ENCODE results near the gene REM2. TPM values are rescaled to one million over a fixed set of nuclear protein-coding genes. Genes with fewer than 3 reads are reported as not detected.

Gene REM2, protein sequence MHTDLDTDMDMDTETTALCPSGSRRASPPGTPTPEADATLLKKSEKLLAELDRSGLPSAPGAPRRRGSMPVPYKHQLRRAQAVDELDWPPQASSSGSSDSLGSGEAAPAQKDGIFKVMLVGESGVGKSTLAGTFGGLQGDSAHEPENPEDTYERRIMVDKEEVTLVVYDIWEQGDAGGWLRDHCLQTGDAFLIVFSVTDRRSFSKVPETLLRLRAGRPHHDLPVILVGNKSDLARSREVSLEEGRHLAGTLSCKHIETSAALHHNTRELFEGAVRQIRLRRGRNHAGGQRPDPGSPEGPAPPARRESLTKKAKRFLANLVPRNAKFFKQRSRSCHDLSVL
- total RNA-seq, result 1 to 10 TPM in 1 of 2 donors, under 1 TPM in 1; 0.77 to 1.2 TPM
- polyA plus RNA-seq (2013, experiment 1 of 2), result 5.9 TPM
- 5.5 TPM for polyA plus RNA-seq (2013, experiment 2 of 2)
- long read RNA-seq, experiment 1, result 0 reads
- long read RNA-seq, experiment 2, transcript REM2-201 (5 exons, 1,923 nt), result major isoform, 6 of 10 reads
- long read RNA-seq, experiment 2, partial matches to known transcripts, result 1 of 10 reads
- long read RNA-seq, experiment 2, other reads (novel, unspliced or antisense), result 3 of 10 reads
- long read RNA-seq, experiment 3, partial matches to known transcripts, result 0 of 2 reads
- long read RNA-seq, experiment 3, other reads (novel, unspliced or antisense), result 1 of 2 reads
- long read RNA-seq, experiment 4, result 0 reads

DNA sequence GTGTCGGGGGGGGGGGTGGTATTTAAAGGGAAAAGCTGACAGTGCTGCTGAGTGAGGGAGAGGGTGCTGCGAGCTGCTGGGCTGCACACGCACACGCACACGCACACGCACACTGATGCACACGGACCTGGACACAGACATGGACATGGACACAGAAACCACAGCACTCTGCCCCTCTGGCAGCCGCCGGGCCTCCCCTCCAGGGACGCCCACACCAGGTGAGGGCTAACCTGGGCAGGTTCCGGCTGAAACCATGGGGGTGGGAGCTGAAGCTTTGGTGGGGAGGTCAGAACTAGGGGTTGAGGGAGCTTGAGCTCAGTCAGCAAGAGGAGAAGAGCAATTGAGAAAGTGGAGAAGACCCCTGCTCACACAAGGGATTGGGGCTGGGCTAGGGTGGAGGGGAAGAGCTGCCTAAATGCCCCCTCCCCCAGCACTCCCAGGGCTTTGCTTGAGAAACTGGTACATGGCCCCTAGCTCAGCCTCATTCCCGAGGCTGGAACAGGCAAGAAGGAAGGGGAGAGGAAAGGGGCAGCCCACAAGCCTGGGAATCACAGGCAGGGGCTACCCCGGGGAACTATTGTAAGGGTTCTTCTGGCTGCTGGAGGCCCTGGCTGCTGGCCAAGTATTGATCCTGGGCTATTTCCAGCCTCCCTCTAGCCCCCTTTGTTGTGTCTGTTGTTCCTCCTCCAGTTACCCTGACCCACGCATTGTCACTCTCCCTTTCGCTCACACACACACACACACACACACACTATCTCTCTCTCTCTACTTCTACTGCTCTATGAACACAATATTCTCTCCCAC, at the start of gene REM2:
REM2 (plus strand) TSS at position 50 of the 804 bp plus-strand sequence; CDS start at position 116, 66 bp downstream.
- H3K4me3 ChIP-seq (ENCODE audit: low read length), result peak within 1 kb of the TSS; percentile 69
- H3K9me3 ChIP-seq (ENCODE audit: control insufficient read depth, low read length), result no peaks in the 10 kb centered on the region
- peak within 1 kb of the TSS; percentile 47 for H3K9ac ChIP-seq (ENCODE audit: extremely low read depth, low read length, poor library complexity, severe bottlenecking)
- peak within 1 kb of the TSS; percentile 93 for H3K27ac ChIP-seq (ENCODE audit: low read depth, low read length)
- WGBS, 2 experiments (ENCODE audit: insufficient coverage in 1 of 2, insufficient read length in 1 of 2), result 36 to 45% methylated on average over 10 to 14 of the region's 15 CpGs
- peaks cover 22% of the 10 kb centered on the region for H3K4me1 ChIP-seq (ENCODE audit: control insufficient read depth, insufficient read depth, low read length)
- peaks cover 3% of the 10 kb centered on the region for H3K36me3 Mint-ChIP-seq (ENCODE audit: low read depth)
- peaks cover 2% of the 10 kb centered on the region for H3K9me3 Mint-ChIP-seq
- no peak for DNase-seq
- H3K4me3 Mint-ChIP-seq, result peak within 1 kb of the TSS; percentile 49
- peaks cover 34% of the 10 kb centered on the region for H3K4me1 Mint-ChIP-seq
- peaks cover 2% of the 10 kb centered on the region for H3K36me3 ChIP-seq (ENCODE audit: control insufficient read depth, insufficient read depth, low read length)
- TF ChIP-seq, protein P1, sequence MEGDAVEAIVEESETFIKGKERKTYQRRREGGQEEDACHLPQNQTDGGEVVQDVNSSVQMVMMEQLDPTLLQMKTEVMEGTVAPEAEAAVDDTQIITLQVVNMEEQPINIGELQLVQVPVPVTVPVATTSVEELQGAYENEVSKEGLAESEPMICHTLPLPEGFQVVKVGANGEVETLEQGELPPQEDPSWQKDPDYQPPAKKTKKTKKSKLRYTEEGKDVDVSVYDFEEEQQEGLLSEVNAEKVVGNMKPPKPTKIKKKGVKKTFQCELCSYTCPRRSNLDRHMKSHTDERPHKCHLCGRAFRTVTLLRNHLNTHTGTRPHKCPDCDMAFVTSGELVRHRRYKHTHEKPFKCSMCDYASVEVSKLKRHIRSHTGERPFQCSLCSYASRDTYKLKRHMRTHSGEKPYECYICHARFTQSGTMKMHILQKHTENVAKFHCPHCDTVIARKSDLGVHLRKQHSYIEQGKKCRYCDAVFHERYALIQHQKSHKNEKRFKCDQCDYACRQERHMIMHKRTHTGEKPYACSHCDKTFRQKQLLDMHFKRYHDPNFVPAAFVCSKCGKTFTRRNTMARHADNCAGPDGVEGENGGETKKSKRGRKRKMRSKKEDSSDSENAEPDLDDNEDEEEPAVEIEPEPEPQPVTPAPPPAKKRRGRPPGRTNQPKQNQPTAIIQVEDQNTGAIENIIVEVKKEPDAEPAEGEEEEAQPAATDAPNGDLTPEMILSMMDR (conservative IDR thresholded peaks at IDR 0.05), result no peak
- peaks cover 4% of the 10 kb centered on the region for H3K27me3 ChIP-seq (ENCODE audit: control insufficient read depth, insufficient read depth, low read length, poor library complexity, severe bottlenecking)
- peak within 1 kb of the TSS; percentile 93 for H3K27ac Mint-ChIP-seq
- peaks cover 25% of the 10 kb centered on the region for H3K27me3 Mint-ChIP-seq (ENCODE audit: insufficient read depth)

DNA sequence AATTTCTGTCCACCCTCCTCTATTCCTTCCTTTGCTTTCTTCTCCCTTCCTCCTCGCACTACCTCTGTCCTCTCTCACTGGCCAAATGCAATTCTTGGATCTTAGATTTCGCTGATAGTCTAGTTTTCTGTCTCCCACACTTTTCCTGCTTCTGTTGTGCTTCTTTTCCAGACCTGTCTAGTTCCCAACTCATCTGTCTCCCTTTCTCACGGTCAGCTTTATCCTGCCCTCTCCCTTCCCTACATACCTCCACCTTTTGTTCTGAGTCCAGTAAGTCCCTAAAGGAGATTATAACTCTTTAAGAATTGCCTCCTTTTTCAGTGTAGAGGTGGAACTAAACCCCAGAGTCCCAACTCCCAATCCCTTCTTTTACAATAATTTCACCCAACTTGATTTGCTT, 47.5 kb upstream of the REM2 start:
- peak overlapping the region; percentile 41 for H3K27ac ChIP-seq (ENCODE audit: low read depth, low read length)
- Mint-ChIP-seq H3K36me3 (ENCODE audit: low read depth) (peaks cover 45% of the 10 kb centered on the region), H3K4me3 (peak overlapping the region; percentile 100), H3K9me3 (no peaks in the 10 kb centered on the region), H3K4me1 (peaks cover 23% of the 10 kb centered on the region), H3K27me3 (ENCODE audit: insufficient read depth) (no peaks in the 10 kb centered on the region), H3K27ac (peak overlapping the region; percentile 98)
- TF ChIP-seq, protein P1 (conservative IDR thresholded peaks at IDR 0.05), result no peak
- H3K27me3 ChIP-seq (ENCODE audit: control insufficient read depth, insufficient read depth, low read length, poor library complexity, severe bottlenecking), result no peaks in the 10 kb centered on the region
- peaks cover 57% of the 10 kb centered on the region for H3K36me3 ChIP-seq (ENCODE audit: control insufficient read depth, insufficient read depth, low read length)
- DNase-seq, result no peak
- H3K4me1 ChIP-seq (ENCODE audit: control insufficient read depth, insufficient read depth, low read length), result peaks cover 7% of the 10 kb centered on the region
- peak overlapping the region; percentile 95 for H3K4me3 ChIP-seq (ENCODE audit: low read length)
- WGBS, 2 experiments (ENCODE audit: insufficient coverage in 1 of 2, insufficient read length in 1 of 2), result 91 to 95% methylated on average over 3 of the region's 3 CpGs
- H3K9ac ChIP-seq (ENCODE audit: extremely low read depth, low read length, poor library complexity, severe bottlenecking), result no peak overlapping the region
- no peaks in the 10 kb centered on the region for H3K9me3 ChIP-seq (ENCODE audit: control insufficient read depth, low read length)
